OCI-LY1 (cell line): ENCODE data around the gene RASD1.

Source experiments
- H2AFZ ChIP-seq: fragments of 200-600 bp; sonication (generic), shearing (Covaris generic); 2 replicates; pipeline ENCODE4 v1.6.0; 2014; ENCODE audit warnings: antibody characterized with exemption, mild to moderate bottlenecking, low read length
- H3F3A ChIP-seq: fragments of 200-600 bp; sonication (generic), shearing (Covaris generic); 2 replicates; pipeline ENCODE4 v1.6.0; 2014; ENCODE audit warnings: mild to moderate bottlenecking, antibody characterized with exemption, low read length, moderate library complexity; ENCODE audit not compliant: insufficient read depth
- H3K27ac ChIP-seq: fragments of 200-600 bp; sonication (generic); 2 replicates; pipeline ENCODE4 v1.5.1; 2014; ENCODE audit warnings: low read length, mixed run types, mild to moderate bottlenecking, low read depth; ENCODE audit not compliant: poor library complexity, severe bottlenecking
- H3K27me3 ChIP-seq: fragments of 200-600 bp; sonication (generic); 2 replicates; pipeline ENCODE4 v1.6.0; 2014; ENCODE audit warnings: antibody characterized with exemption, mild to moderate bottlenecking, low read length, moderate library complexity; ENCODE audit not compliant: insufficient read depth
- H3K36me3 ChIP-seq: fragments of 200-600 bp; sonication (generic); 2 replicates; pipeline ENCODE4 v1.6.1; 2014; ENCODE audit warnings: mild to moderate bottlenecking, antibody characterized with exemption, low read length, moderate library complexity, mixed read lengths; ENCODE audit not compliant: insufficient read depth
- H3K4me1 ChIP-seq: fragments of 200-600 bp; sonication (generic); 2 replicates; pipeline ENCODE4 v1.5.1; 2014; ENCODE audit warnings: mild to moderate bottlenecking, low read length, moderate library complexity; ENCODE audit not compliant: insufficient read depth, severe bottlenecking
- H3K4me2 ChIP-seq: fragments of 200-600 bp; sonication (generic), shearing (Covaris generic); 2 replicates; pipeline ENCODE4 v1.6.1; 2014; ENCODE audit warnings: low read length
- H3K4me3 ChIP-seq: fragments of 200-600 bp; sonication (generic); 2 replicates; pipeline ENCODE4 v1.5.1; 2014; ENCODE audit warnings: low read length, low read depth, mild to moderate bottlenecking, mixed read lengths; ENCODE audit not compliant: poor library complexity, severe bottlenecking
- H3K79me2 ChIP-seq: fragments of 200-600 bp; shearing (Covaris generic); 2 replicates; pipeline ENCODE4 v1.6.1; 2016; ENCODE audit warnings: mixed run types, low read length, mixed read lengths; ENCODE audit not compliant: insufficient read depth
- H3K9ac ChIP-seq: fragments of 200-600 bp; sonication (generic), shearing (Covaris generic); 2 replicates; pipeline ENCODE4 v1.6.1; 2014; ENCODE audit warnings: mild to moderate bottlenecking, low read length, mixed read lengths
- H3K9me2 ChIP-seq: fragments of 200-600 bp; sonication (generic), shearing (Covaris generic); 2 replicates; pipeline ENCODE4 v1.6.1; 2014; ENCODE audit warnings: low read depth, mild to moderate bottlenecking, low read length, mixed read lengths
- H3K9me3 ChIP-seq: fragments of 200-600 bp; shearing (Covaris generic); 2 replicates; pipeline ENCODE4 v1.6.1; 2014; ENCODE audit warnings: low read length, mixed read lengths
- H4K20me1 ChIP-seq: fragments of 200-600 bp; sonication (generic), shearing (Covaris generic); 2 replicates; pipeline ENCODE4 v1.6.0; 2016; ENCODE audit warnings: mild to moderate bottlenecking, low read length; ENCODE audit not compliant: insufficient read depth
- CTCF ChIP-seq: fragments of 200-600 bp; sonication (generic), shearing (Covaris generic); IDR thresholded peaks from 2 replicates; pipeline ENCODE4 v1.5.1; 2017; ENCODE audit warnings: mild to moderate bottlenecking, antibody characterized with exemption, low read length, moderate library complexity, mixed read lengths
- EZH2 ChIP-seq: fragments of 200-600 bp; sonication (generic), shearing (Covaris generic); IDR thresholded peaks from 2 replicates; pipeline ENCODE4 v1.8.0; 2017; ENCODE audit warnings: borderline replicate concordance, mixed run types, mild to moderate bottlenecking, antibody characterized with exemption, low read length, moderate library complexity, mixed read lengths

The RASD1 gene

DNA sequence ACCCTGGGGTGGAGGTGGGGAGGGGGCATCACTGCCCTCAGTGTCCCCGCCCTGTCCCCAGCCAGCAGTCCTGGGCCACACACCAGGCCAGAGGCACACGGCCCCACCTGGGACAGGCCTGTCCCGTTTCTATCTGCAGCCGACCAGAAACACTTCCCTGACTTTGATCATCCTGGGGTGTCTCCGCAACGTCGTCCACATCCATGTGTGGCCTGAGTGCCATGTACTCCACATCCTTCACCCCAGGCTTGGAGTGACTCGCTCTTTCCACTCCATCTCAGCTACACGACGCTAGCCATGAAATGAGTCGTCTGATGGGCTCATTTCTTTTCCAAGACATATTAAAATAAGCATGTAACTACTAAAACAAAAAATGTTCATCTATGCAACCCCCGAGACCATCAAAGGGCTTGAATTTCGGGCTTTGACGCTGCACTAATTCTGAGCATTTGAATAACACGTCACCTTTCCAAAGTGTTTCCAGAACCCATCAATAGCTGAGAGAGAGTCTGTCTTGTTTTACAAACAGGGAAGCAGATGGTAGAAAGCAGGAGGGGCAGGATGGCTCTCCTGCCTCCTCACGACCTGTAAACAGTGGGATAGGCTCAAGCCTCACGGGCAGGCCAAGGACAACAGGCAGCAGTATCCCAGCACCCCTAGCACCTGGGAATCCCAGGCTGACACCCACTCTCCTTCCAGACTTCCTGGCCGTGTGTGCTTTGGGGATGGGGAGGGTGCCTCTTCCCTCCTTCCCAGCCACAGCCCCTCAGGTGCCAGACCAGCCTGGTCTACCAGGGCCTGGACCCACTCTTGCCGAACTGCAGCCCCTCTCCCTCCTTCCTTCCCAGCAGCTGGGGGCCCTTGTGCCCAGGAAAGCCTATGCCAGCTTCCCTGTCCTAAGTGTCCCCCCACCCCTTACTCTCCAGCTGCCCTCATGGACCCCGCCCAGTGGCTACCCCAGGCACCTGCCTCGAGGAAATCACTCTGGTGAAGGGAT lies 20.0 kb upstream of the RASD1 start:
- Histone ChIP-seq H3K9me3 (no peaks in the 10 kb centered on the region), H3K4me1 (no peaks in the 10 kb centered on the region), H3K9ac (no peak overlapping the region), H3K4me2 (no peak overlapping the region), H3K9me2 (no peaks in the 10 kb centered on the region), H3F3A (no peaks in the 10 kb centered on the region), H3K79me2 (no peaks in the 10 kb centered on the region), H3K36me3 (no peaks in the 10 kb centered on the region), H3K27me3 (no peaks in the 10 kb centered on the region), H3K4me3 (no peak overlapping the region), H2AFZ (no peak overlapping the region), H3K27ac (no peak overlapping the region), H4K20me1 (no peaks in the 10 kb centered on the region)
- TF ChIP-seq CTCF: no peak
- no peak for TF ChIP-seq EZH2

- Histone ChIP-seq H3K4me3 (no peak overlapping the region), H3K36me3 (no peaks in the 10 kb centered on the region), H3K27me3 (no peaks in the 10 kb centered on the region), H2AFZ (no peak overlapping the region), H3K9ac (no peak overlapping the region), H3K27ac (no peak overlapping the region), H3K4me2 (no peak overlapping the region), H4K20me1 (no peaks in the 10 kb centered on the region), H3K9me2 (no peaks in the 10 kb centered on the region), H3K9me3 (no peaks in the 10 kb centered on the region), H3F3A (no peaks in the 10 kb centered on the region), H3K79me2 (no peaks in the 10 kb centered on the region), H3K4me1 (no peaks in the 10 kb centered on the region)
- no peak for TF ChIP-seq CTCF
- TF ChIP-seq EZH2: no peak
Observed at GRCh38 chr17:17514993-17515933, 19.1 kb upstream of the RASD1 start.

- H3K4me2 ChIP-seq: no peak overlapping the region
- no peaks in the 10 kb centered on the region for H3K79me2 ChIP-seq
- no peak overlapping the region for H3K27ac ChIP-seq
- no peak overlapping the region for H2AFZ ChIP-seq
- H4K20me1 ChIP-seq: no peaks in the 10 kb centered on the region
- H3K9ac ChIP-seq: no peak overlapping the region
- H3K4me1 ChIP-seq: no peaks in the 10 kb centered on the region
- H3K9me3 ChIP-seq: no peaks in the 10 kb centered on the region
- H3K9me2 ChIP-seq: no peaks in the 10 kb centered on the region
- no peaks in the 10 kb centered on the region for H3K27me3 ChIP-seq
- H3K4me3 ChIP-seq: no peak overlapping the region
- TF ChIP-seq EZH2: no peak
- TF ChIP-seq CTCF: no peak
- no peaks in the 10 kb centered on the region for H3K36me3 ChIP-seq
- H3F3A ChIP-seq: no peaks in the 10 kb centered on the region
Observed at GRCh38 chr17:17514361-17514992, 18.3 kb upstream of the RASD1 start.
